Esophagus squamous epithelium (tissue), 5 donors: ENCODE results near the gene METAP1. TPM values are rescaled to one million over a fixed set of nuclear protein-coding genes. Genes with fewer than 3 reads are reported as not detected.
A peak's percentile ranks its signal among the peaks of the same experiment; 100 is the strongest.

Experiments
- DNase-seq: peaks from one replicate; lab custom pipeline; 2025; lab: John Stamatoyannopoulos, UW
- H3K27ac ChIP-seq, 4 donors: fragments of 200-600 bp; sonication (generic); one replicate each; pipeline ENCODE4 v1.5.1; 2016 to 2019; ENCODE audit warnings: mild to moderate bottlenecking in 1 of 4
- H3K27me3 ChIP-seq, 4 donors: fragments of 200-600 bp; sonication (generic); 1 replicate in 3 of 4; 2 replicates in 1 of 4; pipeline versions ENCODE4 v1.5.1 to v1.6.0; 2017 to 2021; ENCODE audit warnings: antibody characterized with exemption in 1 of 4
- H3K36me3 ChIP-seq, 3 donors: fragments of 200-600 bp; sonication (generic); one replicate each; pipeline ENCODE4 v1.5.1; 2016 to 2019
- H3K4me1 ChIP-seq, 3 donors: fragments of 200-600 bp; sonication (generic); one replicate each; pipeline ENCODE4 v1.5.1; 2017 to 2019
- H3K4me3 ChIP-seq, 4 donors: fragments of 200-600 bp; sonication (generic); 1 replicate in 3 of 4; 2 replicates in 1 of 4; pipeline ENCODE4 v1.5.1; 2016 to 2019; ENCODE audit warnings: mild to moderate bottlenecking in 2 of 4, moderate library complexity in 1 of 4
- H3K9me3 ChIP-seq, 3 donors: fragments of 200-600 bp; sonication (generic); one replicate each; pipeline ENCODE4 v1.5.1; 2016 to 2019
- POLR2A ChIP-seq, 4 donors: fragments of 450-650 bp; IDR thresholded peaks; one replicate each; pipeline ENCODE4 v1.6.1; 2017; ENCODE audit warnings: antibody characterized with exemption in 4 of 4, mild to moderate bottlenecking in 4 of 4, moderate library complexity in 3 of 4
- WGBS, 2 donors: methylation state at CpG; one replicate each; pipeline ENCODE4 v1.1.5; 2018; 5-methylcytosine and 5-hydroxymethylcytosine counted together
- intact Hi-C: fragments of 100-400 bp; cut with DNase I; formaldehyde crosslinking; loops from one replicate; pipeline ENCODE4 v1.15.0; 2022
- total RNA-seq, 4 donors: library from RNA; depleted of rRNA; stranded (reverse); fragments of >200 nt; gene quantifications; one replicate each; pipeline ENCODE4 v1.1.0, GENCODE V29; 2016
- TF ChIP-seq, protein P1 (sequence below), 6 experiments: fragments of 450-650 bp in 4 of 6; fragments of 200-600 bp in 2 of 6; sonication (generic) in 2 of 6; IDR thresholded peaks; one replicate each; pipeline ENCODE4 v1.5.1; 2016 to 2019; ENCODE audit warnings: antibody characterized with exemption in 6 of 6, mild to moderate bottlenecking in 4 of 6, moderate library complexity in 4 of 6
- donor health status: DM: yes; HTN: yes; CAD: no.

METAP1 gene
- total RNA-seq, 4 donors from 2014 or later: 48.5 to 81.6 (median 72.1) TPM

- Histone ChIP-seq H3K4me3 (no peak overlapping the region), H3K27me3 (no peaks in the 10 kb centered on the region), H3K4me1 (peaks cover 6 to 31% (median 9%) of the 10 kb centered on the region in 3 donors), H3K27ac (no peak overlapping the region), H3K9me3 (no peaks in the 10 kb centered on the region), H3K36me3 (no peaks in the 10 kb centered on the region)
- TF ChIP-seq, protein P1, sequence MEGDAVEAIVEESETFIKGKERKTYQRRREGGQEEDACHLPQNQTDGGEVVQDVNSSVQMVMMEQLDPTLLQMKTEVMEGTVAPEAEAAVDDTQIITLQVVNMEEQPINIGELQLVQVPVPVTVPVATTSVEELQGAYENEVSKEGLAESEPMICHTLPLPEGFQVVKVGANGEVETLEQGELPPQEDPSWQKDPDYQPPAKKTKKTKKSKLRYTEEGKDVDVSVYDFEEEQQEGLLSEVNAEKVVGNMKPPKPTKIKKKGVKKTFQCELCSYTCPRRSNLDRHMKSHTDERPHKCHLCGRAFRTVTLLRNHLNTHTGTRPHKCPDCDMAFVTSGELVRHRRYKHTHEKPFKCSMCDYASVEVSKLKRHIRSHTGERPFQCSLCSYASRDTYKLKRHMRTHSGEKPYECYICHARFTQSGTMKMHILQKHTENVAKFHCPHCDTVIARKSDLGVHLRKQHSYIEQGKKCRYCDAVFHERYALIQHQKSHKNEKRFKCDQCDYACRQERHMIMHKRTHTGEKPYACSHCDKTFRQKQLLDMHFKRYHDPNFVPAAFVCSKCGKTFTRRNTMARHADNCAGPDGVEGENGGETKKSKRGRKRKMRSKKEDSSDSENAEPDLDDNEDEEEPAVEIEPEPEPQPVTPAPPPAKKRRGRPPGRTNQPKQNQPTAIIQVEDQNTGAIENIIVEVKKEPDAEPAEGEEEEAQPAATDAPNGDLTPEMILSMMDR (IDR thresholded peaks at IDR 0.05): no peak
- no peak for TF ChIP-seq POLR2A (IDR thresholded peaks at IDR 0.05)
- intact Hi-C loops: loop anchor here (10.0 kb wide), 1 partner anchor 59 kb away; no protein-coding TSS in a partner anchor
- no peak for DNase-seq
- WGBS, 2 donors: 91 to 100% methylated on average over 3 to 6 of the region's 39 CpGs
Observed at GRCh38 chr4:98993419-98994071, 2.0 kb upstream of the METAP1 start.

GRCh38 chr4:98994474-98995182 lies 893 bp upstream of the METAP1 start:
- WGBS, 2 donors: 40 to 44% methylated on average over 16 to 17 of the region's 17 CpGs
- peak overlapping the region; percentile 25 to 98 (median 94) for H3K4me3 ChIP-seq
- peak overlapping the region; percentile 83 to 99 (median 94) for H3K27ac ChIP-seq
- no peak for TF ChIP-seq POLR2A (IDR thresholded peaks at IDR 0.05)
- TF ChIP-seq, protein P1 (IDR thresholded peaks at IDR 0.05): no peak
- H3K27me3 ChIP-seq: no peaks in the 10 kb centered on the region
- no peaks in the 10 kb centered on the region for H3K9me3 ChIP-seq
- intact Hi-C loops: loop anchor here (5.0 to 10.0 kb wide), 2 partner anchors 60 to 63 kb away; no protein-coding TSS in a partner anchor
- DNase-seq: no peak
- H3K4me1 ChIP-seq: peaks cover 6 to 42% (median 9%) of the 10 kb centered on the region in 3 donors
- no peaks in the 10 kb centered on the region for H3K36me3 ChIP-seq

- Histone ChIP-seq H3K4me1 (peaks cover 6 to 57% (median 15%) of the 10 kb centered on the region in 3 donors), H3K9me3 (no peaks in the 10 kb centered on the region), H3K4me3 (peak overlapping the region; percentile 90 to 98 (median 98)), H3K36me3 (no peaks in the 10 kb centered on the region), H3K27me3 (no peaks in the 10 kb centered on the region), H3K27ac (peak overlapping the region; percentile 93 to 99 (median 96))
- WGBS, 2 donors: 0 to 1% methylated on average over 9 to 20 of the region's 57 CpGs
- no peak for DNase-seq
- TF ChIP-seq, protein P1 (IDR thresholded peaks at IDR 0.05): no peak
- no peak for TF ChIP-seq POLR2A (IDR thresholded peaks at IDR 0.05)
- intact Hi-C loops: loop anchor here (5.0 to 10.0 kb wide), 2 partner anchors 61 kb away; no protein-coding TSS in a partner anchor
Observed at GRCh38 chr4:98996056-98996764, 689 bp downstream of the METAP1 start.

DNA sequence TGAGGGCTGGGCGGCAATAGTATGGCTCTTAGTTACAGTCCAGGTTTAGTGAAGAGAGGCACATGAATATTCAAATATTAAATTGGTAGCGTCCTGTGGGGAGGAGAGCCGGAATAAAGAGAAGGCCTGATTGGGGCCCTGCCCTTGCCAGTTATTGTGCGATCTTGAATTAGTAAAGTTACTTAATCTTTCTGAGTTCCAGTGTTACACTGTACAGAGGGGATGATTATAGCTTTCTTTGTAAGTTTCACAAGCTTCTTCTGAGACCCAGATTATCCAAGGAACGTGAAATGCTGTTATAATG lies 1.2 kb downstream of the METAP1 start:
- H3K36me3 ChIP-seq: no peaks in the 10 kb centered on the region
- intact Hi-C loops: loop anchor here (5.0 to 10.0 kb wide), 2 partner anchors 61 to 62 kb away; no protein-coding TSS in a partner anchor

More for the DNA sequence above, 1.2 kb downstream of the METAP1 start:
- Histone ChIP-seq H3K27ac (peak overlapping the region; percentile 93 to 99 (median 96)), H3K4me3 (peak overlapping the region; percentile 90 to 98 (median 98)), H3K4me1 (peaks cover 6 to 62% (median 15%) of the 10 kb centered on the region in 3 donors), H3K27me3 (no peaks in the 10 kb centered on the region), H3K9me3 (no peaks in the 10 kb centered on the region)
- TF ChIP-seq, protein P1 (IDR thresholded peaks at IDR 0.05): no peak
- TF ChIP-seq POLR2A (IDR thresholded peaks at IDR 0.05): no peak
- no peak for DNase-seq
- WGBS, 2 donors: 18 to 30% methylated on average over 5 of the region's 5 CpGs
